ENCODE measurements around the gene C3.

Gene C3

GRCh38 chr19:6744381-6745301, 24.2 kb upstream of the C3 start:
- no peak for DNase-seq

- DNase-seq: no peak
Observed at GRCh38 chr19:6743714-6744380, 23.4 kb upstream of the C3 start.

- DNase-seq: no peak
Observed at GRCh38 chr19:6743066-6743465, 22.6 kb upstream of the C3 start.

GRCh38 chr19:6740589-6741343, 20.3 kb upstream of the C3 start:
- DNase-seq: no peak

GRCh38 chr19:6739883-6740588, 19.6 kb upstream of the C3 start:
- no peak for DNase-seq

- DNase-seq: peak; percentile 76
Observed at GRCh38 chr19:6739390-6739882, 19.0 kb upstream of the C3 start, which contains the start of gene TRIP10. Gene TRIP10, plus strand, starts transcription at chr19:6739680. Its CDS starts 82 bp downstream, at chr19:6739762.

- peak; percentile 30 for DNase-seq
Observed at GRCh38 chr19:6738787-6739389, 18.4 kb upstream of the C3 start.

- peak; percentile 65 for DNase-seq
Observed at GRCh38 chr19:6737873-6738786, 17.7 kb upstream of the C3 start.

GRCh38 chr19:6737284-6737872, 16.9 kb upstream of the C3 start, which contains the start of gene GPR108:
Gene GPR108, minus strand, starts transcription at chr19:6737580. Its CDS starts 4 bp downstream, at chr19:6737576.
- peak; percentile 99 for DNase-seq

GRCh38 chr19:6736917-6737283, 16.4 kb upstream of the C3 start:
- DNase-seq: no peak

GRCh38 chr19:6736169-6736916, 15.9 kb upstream of the C3 start:
- DNase-seq: peak; percentile 42

- no peak for DNase-seq
Observed at GRCh38 chr19:6735181-6735911, 14.9 kb upstream of the C3 start.

GRCh38 chr19:6734096-6734696, 13.7 kb upstream of the C3 start:
- DNase-seq: no peak

GRCh38 chr19:6733338-6734095, 13.1 kb upstream of the C3 start:
- DNase-seq: no peak

GRCh38 chr19:6732803-6733337, 12.4 kb upstream of the C3 start:
- no peak for DNase-seq

GRCh38 chr19:6731822-6732221, 11.4 kb upstream of the C3 start:
- no peak for DNase-seq

GRCh38 chr19:6730941-6731670, 10.7 kb upstream of the C3 start:
- no peak for DNase-seq

Data from activated CD4-positive, alpha-beta T cell treated with anti-CD3 and anti-CD28 coated beads for 1 hour (primary cell).